Esophagus (tissue), 2 donors: ENCODE results near the gene GPR158. TPM values are rescaled to one million over a fixed set of nuclear protein-coding genes. Genes with fewer than 3 reads are reported as not detected.
"Not testable (repeated sequence)": the region's sequence is repeated elsewhere in the genome, so short reads cannot be mapped to it uniquely, and the experiment has no call there.

Experiments
- H3K27ac ChIP-seq, 2 donors: one replicate each; pipeline ENCODE4 v1.5.1; 2013; ENCODE audit warnings: low read depth in 2 of 2, mild to moderate bottlenecking in 2 of 2, inconsistent platforms in 1 of 2, low read length in 1 of 2, moderate library complexity in 1 of 2
- H3K27me3 ChIP-seq, 2 donors: one replicate each; pipeline ENCODE4 v1.6.1; 2013; ENCODE audit warnings: low read length in 2 of 2, control low read depth in 1 of 2, mild to moderate bottlenecking in 1 of 2; ENCODE audit not compliant: insufficient read depth in 2 of 2, control insufficient read depth in 1 of 2
- H3K36me3 ChIP-seq, 2 donors: one replicate each; pipeline ENCODE4 v1.6.1; 2013; ENCODE audit warnings: low read length in 1 of 2; ENCODE audit not compliant: control insufficient read depth in 2 of 2, insufficient read depth in 2 of 2
- H3K4me1 ChIP-seq, 2 donors: one replicate each; pipeline ENCODE4 v1.6.1; 2013; ENCODE audit warnings: low read length in 1 of 2; ENCODE audit not compliant: control insufficient read depth in 2 of 2, insufficient read depth in 2 of 2
- H3K4me3 ChIP-seq, 2 donors: one replicate each; pipeline ENCODE4 v1.5.1; 2013; ENCODE audit warnings: low read length in 2 of 2, mild to moderate bottlenecking in 2 of 2, low read depth in 1 of 2, moderate library complexity in 1 of 2
- H3K9me3 ChIP-seq, 2 donors: one replicate each; pipeline ENCODE4 v1.6.1; 2013; ENCODE audit warnings: mild to moderate bottlenecking in 2 of 2, low read depth in 1 of 2, low read length in 1 of 2, moderate library complexity in 1 of 2; ENCODE audit not compliant: control insufficient read depth in 2 of 2, insufficient read depth in 1 of 2
- WGBS, 2 donors: extraction: QIAGEN DNeasy Blood & Tissue Kit; methylation state at CpG; one replicate each; pipeline ENCODE4 v1.1.7; 2013; 5-methylcytosine and 5-hydroxymethylcytosine counted together
- polyA plus RNA-seq, 2 donors: library from polyadenylated mRNA; stranded (reverse); fragments of 200-250 nt; gene quantifications; one replicate each; pipeline ENCODE4 v1.2.3, GENCODE V29; 2013
- donor health status: healthy with polysubstance abuse.
- donor health status: Bipolar disorder and iron deficiency.

GPR158 gene
- polyA plus RNA-seq, 2 donors, result under 0.01 TPM; not detected in 1

DNA sequence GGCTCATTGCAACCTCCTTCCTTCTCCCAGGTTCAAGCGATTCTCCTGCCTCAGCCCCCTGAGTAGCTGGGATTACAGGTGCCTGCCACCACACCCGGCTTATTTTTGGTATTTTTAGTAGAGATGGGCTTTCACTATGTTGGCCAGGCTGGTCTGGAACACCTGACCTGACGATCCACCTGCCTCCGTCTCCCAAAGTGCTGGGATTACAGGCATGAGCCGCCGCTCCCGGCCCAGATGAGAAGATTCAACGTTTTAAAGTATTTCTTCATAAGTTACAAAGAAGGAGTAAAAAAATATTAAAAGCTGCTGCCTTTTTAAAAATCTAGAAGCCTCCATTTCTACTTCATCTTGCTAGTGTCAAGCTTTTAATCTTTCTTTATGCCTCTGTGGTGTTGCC is 208.1 kb downstream of the GPR158 start:
- not testable (repeated sequence) for H3K4me3 ChIP-seq, H3K36me3 ChIP-seq, H3K27me3 ChIP-seq, H3K4me1 ChIP-seq, H3K9me3 ChIP-seq, H3K27ac ChIP-seq
- 70 to 74% methylated on average over 8 of the region's 8 CpGs for WGBS, 2 donors

DNA sequence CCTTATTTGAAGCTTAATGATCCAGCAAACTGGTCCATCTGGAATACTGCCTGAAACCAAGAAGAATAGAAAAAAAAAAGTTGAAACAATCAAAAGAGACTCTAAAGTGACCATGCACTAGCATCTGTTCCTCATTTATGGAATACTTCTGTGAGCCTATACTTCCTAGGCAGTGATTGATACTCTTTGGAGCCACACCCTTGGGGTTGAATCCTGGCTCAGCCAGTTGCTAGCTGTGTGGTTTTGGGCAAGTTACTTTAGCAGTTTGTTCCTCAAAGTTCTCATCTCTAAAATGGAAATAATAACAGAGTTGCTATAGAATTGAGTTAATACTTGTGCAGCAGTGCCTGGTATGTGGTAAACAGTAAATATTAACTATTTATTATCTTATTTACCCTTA is 208.9 kb downstream of the GPR158 start:
- Histone ChIP-seq H3K36me3 (no peaks in the 10 kb centered on the region), H3K27me3 (no peaks in the 10 kb centered on the region), H3K9me3 (peaks cover 4 to 7% of the 10 kb centered on the region in 2 donors), H3K4me1 (no peaks in the 10 kb centered on the region), H3K27ac (no peak overlapping the region), H3K4me3 (no peak overlapping the region)

DNA sequence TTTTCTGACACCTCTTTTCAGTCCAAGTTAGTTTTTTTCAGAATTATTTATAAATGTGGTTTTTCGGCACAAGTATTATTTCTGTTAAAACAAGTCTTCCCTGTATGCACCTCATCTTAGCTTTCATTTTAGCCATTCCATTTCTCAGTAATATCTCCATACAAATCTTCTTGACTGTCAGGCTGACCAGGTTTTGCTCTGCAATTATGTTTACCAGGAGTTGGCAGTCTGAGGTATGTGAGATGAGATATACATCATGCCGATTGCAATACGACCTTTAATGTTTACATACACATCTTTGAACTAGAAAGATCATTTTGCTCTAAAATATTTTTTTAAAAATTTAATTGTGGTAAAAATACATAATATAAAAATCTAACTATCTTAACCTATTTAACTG is 209.8 kb downstream of the GPR158 start:
- H3K4me1 ChIP-seq, result no peaks in the 10 kb centered on the region
- H3K9me3 ChIP-seq, result peaks cover 5 to 12% of the 10 kb centered on the region in 2 donors
- 67 to 76% methylated on average over 3 of the region's 3 CpGs for WGBS, 2 donors
- no peak overlapping the region for H3K27ac ChIP-seq
- H3K4me3 ChIP-seq, result no peak overlapping the region
- no peaks in the 10 kb centered on the region for H3K27me3 ChIP-seq
- no peaks in the 10 kb centered on the region for H3K36me3 ChIP-seq

DNA sequence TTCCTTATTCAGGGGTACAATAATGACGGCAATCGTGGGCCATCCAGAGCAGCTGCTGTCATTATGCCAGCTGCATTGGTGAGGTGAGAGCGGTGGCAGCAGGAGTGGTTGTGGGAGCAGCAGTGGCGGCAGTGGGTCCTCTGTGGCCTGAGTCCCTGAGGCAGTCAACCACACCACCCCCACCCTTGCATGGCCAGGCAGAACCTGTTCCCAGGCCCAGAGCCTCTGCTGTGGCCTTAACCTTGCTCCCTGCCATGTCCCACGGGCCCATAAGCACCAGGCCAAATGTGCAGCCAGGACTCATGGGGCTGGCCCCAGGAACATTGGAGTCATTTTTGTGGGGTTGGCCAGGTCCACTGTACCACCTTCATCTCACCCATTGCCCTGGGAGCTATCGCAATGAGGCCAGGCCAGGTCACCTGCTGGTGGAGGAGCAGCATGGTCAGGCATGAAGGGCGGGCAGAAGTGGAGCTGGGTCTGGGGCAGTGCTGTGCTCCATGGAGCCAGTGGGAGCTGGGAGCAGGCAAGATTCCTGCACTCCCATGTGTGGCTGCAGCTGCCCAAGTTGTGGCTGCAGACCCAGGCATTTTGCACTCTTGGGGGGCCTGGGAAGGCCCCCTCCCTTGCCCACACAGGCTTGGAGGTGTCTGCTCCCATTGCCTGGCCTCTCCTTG is 213.5 kb downstream of the GPR158 start:
- no peaks in the 10 kb centered on the region for H3K4me1 ChIP-seq
- H3K36me3 ChIP-seq, result no peaks in the 10 kb centered on the region
- H3K27me3 ChIP-seq, result no peaks in the 10 kb centered on the region
- H3K27ac ChIP-seq, result no peak overlapping the region
- WGBS, 2 donors, result 86 to 91% methylated on average over 7 of the region's 7 CpGs
- peaks cover 9 to 23% of the 10 kb centered on the region in 2 donors for H3K9me3 ChIP-seq
- H3K4me3 ChIP-seq, result no peak overlapping the region

DNA sequence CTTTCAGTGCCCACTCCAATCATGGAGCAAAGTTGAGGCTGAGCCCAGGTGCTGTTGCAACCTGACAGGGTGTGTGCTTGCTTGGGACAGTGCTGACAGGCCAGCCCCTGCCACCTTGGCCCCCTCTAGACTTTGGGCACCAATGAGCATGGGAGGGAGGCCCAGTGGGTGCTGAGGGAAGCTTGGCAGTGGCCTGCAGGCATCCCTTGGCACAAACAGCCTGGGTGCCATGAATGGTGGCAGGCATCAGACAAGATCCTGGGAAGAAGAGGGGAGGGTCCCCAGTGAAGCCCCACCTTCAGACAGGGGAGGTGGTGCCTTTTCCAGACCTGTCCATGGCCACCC is 214.0 kb downstream of the GPR158 start:
- Histone ChIP-seq H3K27me3 (no peaks in the 10 kb centered on the region), H3K4me1 (no peaks in the 10 kb centered on the region), H3K27ac (no peak overlapping the region), H3K4me3 (no peak overlapping the region), H3K9me3 (peaks cover 9 to 23% of the 10 kb centered on the region in 2 donors), H3K36me3 (no peaks in the 10 kb centered on the region)

DNA sequence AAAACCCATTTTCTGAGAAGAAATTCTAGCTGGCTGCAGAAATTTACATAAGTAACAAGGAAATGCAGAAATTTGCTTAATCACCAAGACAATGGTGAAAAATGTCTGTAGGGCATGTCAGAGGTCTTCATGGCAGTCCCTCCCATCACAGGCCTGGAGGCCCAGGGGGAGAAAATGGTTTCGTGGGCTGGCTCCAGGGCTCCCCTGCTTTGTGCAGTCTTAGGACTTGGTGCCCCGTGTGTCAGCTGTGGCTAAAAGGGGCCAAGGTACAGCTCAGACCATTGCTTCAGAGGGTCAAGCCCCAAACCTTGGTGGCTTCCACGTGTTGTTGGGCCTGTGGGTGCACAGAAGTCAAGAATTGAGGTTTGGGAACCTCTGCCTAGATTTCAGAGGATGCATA is 215.9 kb downstream of the GPR158 start:
- H3K9me3 ChIP-seq, result peaks cover 9 to 23% of the 10 kb centered on the region in 2 donors
- no peak overlapping the region for H3K4me3 ChIP-seq
- no peaks in the 10 kb centered on the region for H3K27me3 ChIP-seq
- 52 to 53% methylated on average over 3 of the region's 3 CpGs for WGBS, 2 donors
- H3K36me3 ChIP-seq, result no peaks in the 10 kb centered on the region
- H3K27ac ChIP-seq, result no peak overlapping the region
- no peaks in the 10 kb centered on the region for H3K4me1 ChIP-seq

DNA sequence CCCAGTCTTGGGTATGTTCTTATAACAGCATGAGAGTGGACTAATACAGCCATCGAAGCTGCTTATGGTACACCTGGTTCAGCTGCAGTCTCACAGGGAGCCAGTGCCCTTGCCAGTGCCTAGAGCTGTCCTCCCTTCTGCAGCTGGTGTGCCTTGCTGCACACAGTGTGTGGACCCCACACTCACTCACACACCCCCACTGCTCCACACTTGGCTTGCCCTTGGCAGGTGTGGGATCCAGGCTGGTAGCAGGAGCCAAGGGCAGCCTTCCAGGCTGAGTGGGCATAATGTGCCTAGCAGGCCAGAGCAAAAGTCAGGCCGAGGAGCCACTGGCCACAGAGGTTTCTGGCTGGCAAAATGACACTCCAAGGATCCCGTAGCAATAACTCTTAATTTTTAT is 217.3 kb downstream of the GPR158 start:
- Histone ChIP-seq H3K4me3 (no peak overlapping the region), H3K9me3 (peaks cover 9 to 23% of the 10 kb centered on the region in 2 donors), H3K27me3 (no peaks in the 10 kb centered on the region), H3K27ac (no peak overlapping the region), H3K4me1 (no peaks in the 10 kb centered on the region), H3K36me3 (no peaks in the 10 kb centered on the region)
- WGBS, 2 donors, result 66 to 68% methylated on average over 3 of the region's 3 CpGs

DNA sequence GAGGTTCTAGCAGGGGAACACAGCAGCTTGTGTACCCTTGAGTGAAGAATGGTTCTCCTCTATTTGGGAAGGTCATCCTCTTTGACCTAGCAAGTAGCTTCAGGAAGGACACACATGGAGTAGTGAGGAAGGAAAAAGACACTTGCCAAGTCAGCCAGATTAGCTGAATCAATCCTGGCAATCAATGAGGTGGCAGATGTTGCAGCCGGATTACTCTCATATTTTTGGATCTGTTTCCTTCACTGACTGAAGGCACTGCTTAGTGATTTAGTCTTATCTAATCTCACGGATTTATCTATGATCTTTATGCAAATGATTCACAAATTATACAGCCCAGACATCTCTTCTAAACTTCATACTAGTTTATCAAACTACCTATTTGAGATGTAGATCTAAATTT is 218.8 kb downstream of the GPR158 start:
- Histone ChIP-seq H3K9me3 (peaks cover 6 to 17% of the 10 kb centered on the region in 2 donors), H3K36me3 (no peaks in the 10 kb centered on the region), H3K4me1 (no peaks in the 10 kb centered on the region), H3K4me3 (no peak overlapping the region), H3K27ac (no peak overlapping the region), H3K27me3 (no peaks in the 10 kb centered on the region)
- WGBS, 2 donors, result 54 to 68% methylated on average over 2 of the region's 2 CpGs

DNA sequence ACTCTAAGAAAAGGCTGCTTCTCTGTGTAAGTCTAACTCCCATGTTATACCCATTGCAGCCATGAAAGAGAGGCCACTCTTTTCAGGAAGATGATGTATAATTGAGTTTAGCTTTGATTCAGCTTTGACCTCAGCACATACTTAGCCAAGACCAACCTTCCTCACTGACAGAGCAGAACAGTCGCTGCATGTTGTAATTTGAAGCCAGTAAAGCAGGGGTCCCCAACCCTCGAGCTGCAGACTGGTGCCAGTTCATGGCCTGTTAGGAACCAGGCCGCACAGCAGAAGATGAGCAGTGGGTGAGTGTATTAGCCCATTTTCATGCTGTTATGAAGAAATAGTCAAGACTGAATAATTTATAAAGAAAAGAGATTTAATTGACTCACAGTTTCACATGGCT is 223.9 kb downstream of the GPR158 start:
- no peaks in the 10 kb centered on the region for H3K9me3 ChIP-seq
- no peak overlapping the region for H3K4me3 ChIP-seq
- no peaks in the 10 kb centered on the region for H3K36me3 ChIP-seq
- 43 to 56% methylated on average over 3 of the region's 3 CpGs for WGBS, 2 donors
- H3K27me3 ChIP-seq, result no peaks in the 10 kb centered on the region
- H3K4me1 ChIP-seq, result no peaks in the 10 kb centered on the region
- H3K27ac ChIP-seq, result no peak overlapping the region

DNA sequence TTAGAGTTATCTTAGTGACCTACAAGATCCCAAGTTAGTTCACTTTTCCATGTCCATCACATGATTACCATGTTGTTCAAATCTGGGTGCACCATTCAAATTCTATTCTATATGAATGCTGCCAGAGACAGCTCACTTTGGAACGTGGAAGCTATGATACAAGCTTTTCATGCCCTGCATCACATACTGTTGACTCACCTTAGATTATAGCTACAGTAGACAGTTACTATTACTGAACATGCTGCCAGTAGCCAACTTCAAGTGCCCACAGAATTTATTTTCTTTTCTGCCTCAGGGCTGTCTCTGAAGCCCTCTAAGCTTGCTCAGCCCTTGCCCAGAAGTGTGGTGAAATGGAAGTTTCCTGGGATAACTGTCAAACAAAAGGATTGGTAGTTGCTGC is 231.1 kb downstream of the GPR158 start:
- H3K9me3 ChIP-seq, result no peaks in the 10 kb centered on the region
- no peak overlapping the region for H3K27ac ChIP-seq
- no peak overlapping the region for H3K4me3 ChIP-seq
- no peaks in the 10 kb centered on the region for H3K4me1 ChIP-seq
- WGBS, 2 donors, result 57 to 66% methylated on average over 1 of the region's 1 CpG
- H3K36me3 ChIP-seq, result no peaks in the 10 kb centered on the region
- H3K27me3 ChIP-seq, result no peaks in the 10 kb centered on the region
